HG03108 (cell line): ENCODE results near the gene INTS6.

Experiments
- ATAC-seq: cut with Tn5 transposase; IDR thresholded peaks from one replicate; pipeline ENCODE4 v1.9.1; 2021; ENCODE audit warnings: moderate library complexity; ENCODE audit not compliant: unreplicated experiment

INTS6 gene

GRCh38 chr13:51355217-51355616 lies 97.6 kb downstream of the INTS6 start:
- no peak for ATAC-seq

DNA sequence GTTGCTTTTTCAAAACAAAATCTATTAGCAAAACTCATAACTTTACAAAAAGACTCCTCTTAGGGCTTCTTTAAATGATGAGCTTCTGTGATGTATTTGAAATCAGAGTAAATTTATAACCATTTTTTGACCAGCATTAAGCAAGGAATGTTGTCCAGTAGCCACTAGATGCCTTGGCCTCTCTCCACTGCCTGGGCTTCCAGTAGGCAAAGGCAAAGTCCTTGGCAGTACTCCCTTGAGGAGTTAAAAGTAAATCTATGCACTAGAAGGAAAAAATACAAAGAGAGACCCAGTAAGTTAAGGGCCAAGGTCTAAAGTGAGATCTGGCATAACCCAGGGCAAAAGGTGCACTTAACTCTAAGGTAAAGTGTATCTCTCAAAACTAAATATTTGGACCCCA lies 103.8 kb downstream of the INTS6 start:
- no peak for ATAC-seq

DNA sequence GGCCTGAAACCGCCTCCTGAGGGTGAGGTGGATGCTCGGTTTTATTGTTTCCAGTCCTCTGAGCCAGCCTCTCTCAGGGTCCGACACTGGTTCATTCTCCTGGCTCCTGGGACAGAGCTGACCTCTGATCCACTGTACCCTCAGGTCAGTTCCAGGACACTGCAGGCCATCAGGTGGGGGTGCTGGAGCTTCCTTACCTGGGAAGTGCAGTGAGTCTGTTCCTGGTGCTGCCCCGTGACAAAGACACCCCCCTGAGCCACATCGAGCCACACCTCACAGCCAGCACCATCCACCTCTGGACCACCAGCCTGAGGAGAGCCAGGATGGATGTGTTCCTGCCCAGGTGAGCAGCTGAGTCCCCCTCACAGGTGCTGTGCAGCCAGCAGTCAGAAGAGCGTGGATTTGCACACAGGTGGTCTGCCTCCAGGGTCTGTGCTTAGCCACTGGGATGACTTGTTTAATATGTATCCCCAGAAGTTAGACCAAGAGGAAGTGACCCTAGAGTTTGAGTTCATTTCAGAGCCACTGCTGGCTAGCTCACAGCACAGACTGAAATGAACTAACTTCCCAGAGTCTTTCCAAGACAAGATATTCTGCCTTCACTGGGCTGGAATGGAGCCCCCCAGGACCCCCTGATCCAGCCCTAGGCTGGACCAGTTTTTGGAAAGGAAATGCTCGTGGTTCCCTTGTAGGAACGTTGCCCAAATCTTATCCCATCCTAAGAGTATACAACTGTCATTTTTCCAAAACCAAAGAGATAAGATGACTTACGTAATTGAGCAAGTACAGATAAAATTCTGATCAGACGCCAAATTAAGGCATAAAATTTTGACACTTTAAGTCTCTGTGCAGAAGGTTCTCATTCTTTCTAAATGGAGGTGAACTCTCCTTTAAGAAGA lies 104.5 kb downstream of the INTS6 start:
- ATAC-seq: no peak

GRCh38 chr13:51347099-51347498 lies 105.7 kb downstream of the INTS6 start:
- ATAC-seq: no peak

DNA sequence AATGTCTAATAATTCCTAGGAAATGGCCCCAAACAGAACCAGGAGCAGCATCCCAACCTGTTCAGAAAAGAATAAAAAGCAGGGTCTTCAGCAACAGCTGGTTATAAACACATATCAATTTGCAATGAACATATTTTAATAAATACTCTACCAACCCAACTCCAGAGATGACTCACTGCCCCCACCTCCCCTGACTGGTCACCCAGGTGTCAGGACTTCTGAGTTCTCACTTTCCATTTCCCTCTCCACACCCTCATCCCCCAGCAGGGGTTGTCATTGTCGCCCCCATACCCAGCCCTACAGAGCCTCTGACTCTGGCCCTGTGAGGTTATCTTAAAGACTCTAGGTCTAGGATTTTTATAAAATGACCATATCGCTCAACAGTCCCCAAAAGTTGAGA lies 106.4 kb downstream of the INTS6 start:
- no peak for ATAC-seq

GRCh38 chr13:51343475-51343874 lies 109.4 kb downstream of the INTS6 start:
- no peak for ATAC-seq

DNA sequence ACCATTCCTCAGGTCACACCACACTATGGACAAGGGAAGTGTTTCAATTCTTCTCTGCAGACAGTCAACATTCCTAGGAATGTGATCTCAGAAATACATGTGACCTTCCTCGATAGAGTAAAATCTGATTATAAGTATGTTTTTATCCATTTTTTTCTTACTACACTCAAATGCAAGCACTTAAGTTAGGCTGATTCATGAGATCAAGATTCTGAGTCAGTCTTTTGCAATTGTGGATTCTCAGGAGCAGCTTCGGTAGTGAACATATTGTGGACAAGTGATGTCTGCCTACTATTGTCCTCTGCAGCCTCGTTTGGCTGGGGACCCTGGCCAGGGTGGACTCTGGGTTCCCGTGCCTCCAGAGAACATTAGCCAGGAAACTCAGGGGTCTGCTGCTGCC lies 110.1 kb downstream of the INTS6 start:
- no peak for ATAC-seq

DNA sequence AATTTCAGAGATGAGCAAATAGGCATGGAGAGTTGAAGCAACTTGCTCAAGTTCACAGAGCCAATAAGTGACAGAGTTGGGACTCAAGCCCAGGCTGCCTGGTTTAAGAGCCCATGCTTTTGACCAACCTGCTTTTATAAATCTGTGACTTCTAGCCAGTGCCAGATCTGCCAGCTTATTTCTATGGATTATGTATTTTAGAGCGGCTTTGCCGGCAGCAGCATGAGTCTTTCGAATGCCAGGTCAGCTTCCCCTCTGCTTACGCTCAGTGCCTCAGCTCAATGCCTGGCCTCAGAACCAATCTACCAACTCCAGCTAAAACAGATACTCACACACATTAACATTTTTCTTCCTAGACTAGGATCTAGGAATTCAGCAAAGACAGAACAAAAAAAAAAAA lies 111.0 kb downstream of the INTS6 start:
- no peak for ATAC-seq

GRCh38 chr13:51341232-51341631 lies 111.6 kb downstream of the INTS6 start:
- no peak for ATAC-seq

DNA sequence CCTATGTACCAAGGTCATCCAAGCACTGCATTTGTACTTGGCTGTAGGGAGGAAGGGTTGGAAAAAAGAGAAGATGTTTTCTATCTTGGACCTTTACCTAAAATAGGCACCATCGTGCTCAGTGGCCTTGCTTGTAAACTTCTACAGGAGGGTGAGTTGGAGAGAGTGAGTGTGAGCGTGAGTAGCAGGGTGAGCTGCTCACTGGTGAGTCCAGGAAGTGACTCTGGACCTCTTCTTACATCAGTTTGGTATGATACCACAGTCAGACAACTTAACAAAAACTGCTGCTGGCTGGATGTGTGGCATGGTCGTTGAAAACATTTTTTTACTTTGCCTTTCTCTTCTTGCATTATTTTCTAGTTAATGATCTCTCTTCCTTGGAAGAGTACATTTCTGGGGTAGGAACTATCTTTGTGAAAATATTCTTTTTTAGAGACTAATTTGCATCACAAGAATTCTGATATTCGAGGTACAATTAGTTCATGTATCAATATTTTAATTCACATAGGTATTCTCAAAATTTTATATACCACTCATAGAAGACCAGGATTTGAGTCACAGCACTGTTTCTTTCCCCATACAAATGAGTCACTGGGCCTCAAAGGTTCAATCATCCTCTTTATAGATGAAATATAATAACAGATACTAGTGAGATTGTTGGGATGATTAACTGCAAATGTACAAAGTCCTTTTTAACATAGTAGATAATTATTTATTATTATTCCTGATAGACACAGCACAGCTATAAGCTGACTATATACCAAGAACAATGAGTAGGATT lies 112.7 kb downstream of the INTS6 start:
- no peak for ATAC-seq

DNA sequence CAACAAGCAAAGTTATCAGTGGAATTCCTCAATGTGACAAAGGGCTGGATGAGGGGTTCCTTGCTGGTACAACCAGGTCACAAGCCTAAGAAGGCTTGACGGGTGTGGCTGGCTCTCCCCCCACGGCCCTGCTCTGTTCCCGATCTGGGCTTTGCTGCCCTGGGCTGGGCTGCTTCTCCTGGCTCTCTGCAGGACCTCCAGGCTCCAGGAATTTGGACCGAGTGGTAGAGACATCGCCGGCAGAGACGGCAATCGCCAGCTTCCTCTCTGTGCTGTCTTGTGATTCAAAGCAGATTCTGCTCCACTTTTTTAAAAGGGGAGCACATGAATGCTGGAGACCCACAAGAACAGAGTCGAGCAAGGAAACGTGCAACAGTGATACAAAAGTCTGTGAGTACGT lies 113.5 kb downstream of the INTS6 start, which contains the start of gene SERPINE3:
SERPINE3 (plus strand) TSS at position 338 of the 400 bp plus-strand sequence. CDS start 1,401 bp downstream, outside the sequence.
- ATAC-seq: no peak

GRCh38 chr13:51336746-51337145 lies 116.1 kb downstream of the INTS6 start:
- no peak for ATAC-seq

- ATAC-seq: no peak
These were observed 119.0 kb downstream of the INTS6 start for GRCh38 chr13:51333826-51334225.

- ATAC-seq: no peak
These were observed 119.4 kb downstream of the INTS6 start for GRCh38 chr13:51333421-51333820.

DNA sequence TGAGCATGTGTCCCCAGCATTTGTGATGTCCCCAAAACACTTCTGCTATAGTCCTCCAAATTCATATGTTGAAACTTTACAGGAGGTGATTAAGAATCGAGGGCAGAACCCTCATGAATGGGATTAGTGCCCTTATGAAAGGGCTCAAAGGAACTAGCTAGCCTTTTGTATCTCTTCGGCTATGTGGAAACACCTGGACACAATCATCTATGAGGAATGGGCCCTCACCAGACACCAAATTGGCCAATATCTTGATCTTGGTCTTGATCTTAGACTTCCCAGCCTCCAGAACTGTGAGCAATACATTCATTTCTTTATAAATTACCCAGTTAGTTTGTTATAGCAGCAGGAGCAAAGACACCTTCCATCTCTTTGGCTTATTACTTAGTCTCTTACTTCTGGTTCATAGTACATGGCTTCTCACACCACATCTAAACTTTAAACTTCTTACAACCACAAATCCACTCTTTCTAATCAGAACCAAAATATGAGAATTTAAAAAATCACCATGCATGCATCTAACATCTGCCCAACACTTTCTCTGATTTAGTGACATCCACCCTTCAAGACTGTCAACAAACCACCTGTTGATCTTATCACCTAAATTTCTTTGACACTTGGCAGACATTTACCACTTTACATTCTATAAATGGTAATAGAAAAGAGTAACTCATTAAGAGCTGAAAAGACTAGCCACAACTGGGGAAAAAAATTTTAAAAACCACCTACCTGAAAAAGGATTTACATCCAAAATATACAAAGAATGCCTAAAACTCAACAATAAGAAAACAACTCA lies 120.1 kb downstream of the INTS6 start:
- no peak for ATAC-seq

DNA sequence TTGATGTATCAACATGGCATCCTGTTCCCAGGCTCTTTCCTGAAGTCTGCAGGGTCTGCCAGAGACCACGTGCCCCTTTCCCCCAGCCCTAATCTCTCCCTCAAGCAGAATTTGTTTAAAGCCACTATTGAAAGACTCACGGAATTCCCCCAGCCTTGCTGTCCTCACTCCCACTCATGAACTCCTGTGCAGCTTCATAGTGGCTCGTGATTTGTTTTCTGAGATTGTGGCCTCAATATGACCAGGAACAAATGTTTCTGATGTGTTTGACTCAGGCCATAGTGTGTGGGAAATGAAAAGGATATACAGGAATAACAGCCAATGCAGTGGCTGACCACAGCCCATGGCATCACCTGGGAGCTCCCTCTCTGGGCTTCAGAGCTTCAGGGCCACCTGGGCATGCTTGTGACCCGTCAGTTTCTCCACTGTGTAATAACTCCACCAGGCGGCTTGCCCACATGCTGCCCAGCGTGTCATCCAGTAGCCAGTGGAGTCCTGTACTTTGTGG lies 121.4 kb downstream of the INTS6 start:
- no peak for ATAC-seq

GRCh38 chr13:51330791-51331190 lies 122.0 kb downstream of the INTS6 start:
- no peak for ATAC-seq

- no peak for ATAC-seq
These were observed 123.2 kb downstream of the INTS6 start for GRCh38 chr13:51329606-51330005.

- ATAC-seq: no peak
These were observed 124.3 kb downstream of the INTS6 start for GRCh38 chr13:51328488-51328887.

DNA sequence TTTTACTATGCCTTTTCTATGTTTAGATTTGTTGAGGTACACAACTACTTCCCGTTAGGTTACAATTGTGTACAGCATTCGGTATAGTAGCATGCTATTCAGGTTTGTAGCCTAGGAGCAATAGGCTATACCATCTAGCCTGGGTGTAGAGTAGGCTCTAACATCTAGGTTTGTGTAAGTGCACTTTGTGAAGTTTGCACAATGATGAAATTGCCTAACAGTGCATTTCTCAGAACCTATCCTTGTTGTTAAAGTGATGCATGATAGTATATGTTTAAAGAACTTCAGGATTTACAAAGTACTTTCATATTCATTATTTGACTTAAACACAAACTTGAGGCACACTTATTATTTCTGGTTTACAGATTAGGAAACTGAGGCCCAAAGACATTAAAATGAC lies 124.9 kb downstream of the INTS6 start:
- ATAC-seq: no peak

- no peak for ATAC-seq
These were observed 126.1 kb downstream of the INTS6 start for GRCh38 chr13:51326777-51327176.
